ENCODE data around the gene DENND1A.

The DENND1A gene

GRCh38 chr9:123606141-123606540 is 323.8 kb downstream of the DENND1A start:
- no peak overlapping the region for H3K9ac ChIP-seq (ENCODE audit: low read length)
- H3F3A ChIP-seq (ENCODE audit: insufficient read depth), result no peaks in the 10 kb centered on the region
- no peaks in the 10 kb centered on the region for H3K79me2 ChIP-seq (ENCODE audit: insufficient read depth, low read length)
- H3K4me3 ChIP-seq (ENCODE audit: insufficient read depth, low read length, poor library complexity, severe bottlenecking), result no peak overlapping the region
- H3K4me2 ChIP-seq (ENCODE audit: low read depth, low read length, poor library complexity, severe bottlenecking), result no peak overlapping the region
- no peak overlapping the region for H2AFZ ChIP-seq (ENCODE audit: low read depth, low read length, severe bottlenecking)
- H4K20me1 ChIP-seq (ENCODE audit: low read depth, low read length), result no peaks in the 10 kb centered on the region
- H3K27ac ChIP-seq (ENCODE audit: low read depth, low read length), result no peak overlapping the region
- no peaks in the 10 kb centered on the region for H3K9me2 ChIP-seq (replicated peaks; ENCODE audit: insufficient read depth, low read length)
- no peaks in the 10 kb centered on the region for H3K27me3 ChIP-seq (ENCODE audit: low read length)
- no peak for TF ChIP-seq EZH2phosphoT487 (conservative IDR thresholded peaks at IDR 0.05; ENCODE audit: low read length)
- no peak for TF ChIP-seq CTCF (IDR thresholded peaks at IDR 0.05; ENCODE audit: insufficient read depth, low read length, poor library complexity, severe bottlenecking)
- no peaks in the 10 kb centered on the region for H3K9me3 ChIP-seq (ENCODE audit: insufficient read depth, low read length)
- no peaks in the 10 kb centered on the region for H3K36me3 ChIP-seq (ENCODE audit: low read length)

GRCh38 chr9:123605286-123605685 is 324.6 kb downstream of the DENND1A start:
- Histone ChIP-seq H3K27ac (ENCODE audit: low read depth, low read length) (no peak overlapping the region), H3K9ac (ENCODE audit: low read length) (no peak overlapping the region), H3K9me2 (replicated peaks; ENCODE audit: insufficient read depth, low read length) (no peaks in the 10 kb centered on the region), H2AFZ (ENCODE audit: low read depth, low read length, severe bottlenecking) (no peak overlapping the region), H3K79me2 (ENCODE audit: insufficient read depth, low read length) (no peaks in the 10 kb centered on the region), H4K20me1 (ENCODE audit: low read depth, low read length) (no peaks in the 10 kb centered on the region), H3K27me3 (ENCODE audit: low read length) (no peaks in the 10 kb centered on the region), H3F3A (ENCODE audit: insufficient read depth) (no peaks in the 10 kb centered on the region), H3K4me2 (ENCODE audit: low read depth, low read length, poor library complexity, severe bottlenecking) (no peak overlapping the region), H3K9me3 (ENCODE audit: insufficient read depth, low read length) (no peaks in the 10 kb centered on the region), H3K4me3 (ENCODE audit: insufficient read depth, low read length, poor library complexity, severe bottlenecking) (no peak overlapping the region), H3K36me3 (ENCODE audit: low read length) (no peaks in the 10 kb centered on the region)
- TF ChIP-seq EZH2phosphoT487 (conservative IDR thresholded peaks at IDR 0.05; ENCODE audit: low read length) (no peak), CTCF (IDR thresholded peaks at IDR 0.05; ENCODE audit: insufficient read depth, low read length, poor library complexity, severe bottlenecking) (no peak)

GRCh38 chr9:123604861-123605260 is 325.1 kb downstream of the DENND1A start:
- no peak overlapping the region for H3K4me3 ChIP-seq (ENCODE audit: insufficient read depth, low read length, poor library complexity, severe bottlenecking)
- no peaks in the 10 kb centered on the region for H3K9me2 ChIP-seq (replicated peaks; ENCODE audit: insufficient read depth, low read length)
- H3K27ac ChIP-seq (ENCODE audit: low read depth, low read length), result no peak overlapping the region
- no peaks in the 10 kb centered on the region for H3K9me3 ChIP-seq (ENCODE audit: insufficient read depth, low read length)
- TF ChIP-seq EZH2phosphoT487 (conservative IDR thresholded peaks at IDR 0.05; ENCODE audit: low read length) (no peak), CTCF (IDR thresholded peaks at IDR 0.05; ENCODE audit: insufficient read depth, low read length, poor library complexity, severe bottlenecking) (no peak)
- no peak overlapping the region for H2AFZ ChIP-seq (ENCODE audit: low read depth, low read length, severe bottlenecking)
- H3K4me2 ChIP-seq (ENCODE audit: low read depth, low read length, poor library complexity, severe bottlenecking), result no peak overlapping the region
- no peak overlapping the region for H3K9ac ChIP-seq (ENCODE audit: low read length)
- H4K20me1 ChIP-seq (ENCODE audit: low read depth, low read length), result no peaks in the 10 kb centered on the region
- H3K79me2 ChIP-seq (ENCODE audit: insufficient read depth, low read length), result no peaks in the 10 kb centered on the region
- no peaks in the 10 kb centered on the region for H3F3A ChIP-seq (ENCODE audit: insufficient read depth)
- H3K27me3 ChIP-seq (ENCODE audit: low read length), result no peaks in the 10 kb centered on the region
- H3K36me3 ChIP-seq (ENCODE audit: low read length), result no peaks in the 10 kb centered on the region

All from SU-DHL-6 (cell line).